ENCODE data around the gene ALDH3B2.
"Not testable (repeated sequence)": the region's sequence is repeated elsewhere in the genome, so short reads cannot be mapped to it uniquely, and the experiment has no call there.

The ALDH3B2 gene

DNA sequence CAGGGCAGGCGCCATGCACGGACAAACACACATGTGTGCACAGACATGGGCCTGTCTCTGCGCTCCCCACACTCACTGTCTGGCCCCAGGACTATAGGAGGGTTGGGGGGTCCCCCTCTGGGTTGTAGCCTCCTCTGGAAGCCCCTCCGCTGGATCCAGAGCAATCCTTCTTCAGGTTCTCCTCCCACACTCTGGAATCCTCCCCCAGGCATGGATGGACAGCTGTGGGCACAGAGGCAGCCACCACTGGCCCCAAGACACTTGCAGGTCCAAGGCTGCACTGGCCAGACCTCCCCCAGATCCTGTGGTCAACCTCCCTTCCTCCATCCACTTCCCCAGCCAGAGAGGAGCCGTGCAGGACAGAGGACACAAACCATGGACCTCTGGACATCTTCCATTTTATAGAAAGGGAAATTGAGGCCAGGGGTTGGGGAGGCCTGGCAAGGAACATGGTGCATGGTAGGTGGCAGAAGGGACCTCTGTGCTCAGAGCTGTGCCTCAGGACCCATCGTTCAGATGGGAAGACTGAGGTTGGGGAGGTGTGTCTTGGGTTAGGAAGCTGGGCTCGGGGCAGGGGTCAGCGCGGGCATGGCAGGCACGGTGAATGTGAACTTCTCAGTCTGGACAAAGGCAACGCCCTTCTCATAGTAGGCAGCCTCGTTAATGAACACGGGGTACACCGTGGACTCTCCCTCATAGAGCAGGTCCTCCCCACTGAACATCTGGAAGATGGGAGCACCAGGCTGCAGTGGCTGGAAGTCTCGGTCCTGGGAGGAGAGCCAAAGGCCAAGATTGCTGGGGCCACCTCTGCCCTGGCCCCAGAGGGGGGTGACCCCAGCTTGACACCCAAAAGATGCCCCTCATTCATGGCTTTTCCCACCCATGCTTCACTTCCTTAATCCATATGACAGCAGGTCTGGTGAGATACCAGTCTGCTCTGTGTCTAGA is 32.0 kb downstream of the ALDH3B2 start:
- DNase-seq (ENCODE audit: low read depth in 2 of 2) = no peak

DNA sequence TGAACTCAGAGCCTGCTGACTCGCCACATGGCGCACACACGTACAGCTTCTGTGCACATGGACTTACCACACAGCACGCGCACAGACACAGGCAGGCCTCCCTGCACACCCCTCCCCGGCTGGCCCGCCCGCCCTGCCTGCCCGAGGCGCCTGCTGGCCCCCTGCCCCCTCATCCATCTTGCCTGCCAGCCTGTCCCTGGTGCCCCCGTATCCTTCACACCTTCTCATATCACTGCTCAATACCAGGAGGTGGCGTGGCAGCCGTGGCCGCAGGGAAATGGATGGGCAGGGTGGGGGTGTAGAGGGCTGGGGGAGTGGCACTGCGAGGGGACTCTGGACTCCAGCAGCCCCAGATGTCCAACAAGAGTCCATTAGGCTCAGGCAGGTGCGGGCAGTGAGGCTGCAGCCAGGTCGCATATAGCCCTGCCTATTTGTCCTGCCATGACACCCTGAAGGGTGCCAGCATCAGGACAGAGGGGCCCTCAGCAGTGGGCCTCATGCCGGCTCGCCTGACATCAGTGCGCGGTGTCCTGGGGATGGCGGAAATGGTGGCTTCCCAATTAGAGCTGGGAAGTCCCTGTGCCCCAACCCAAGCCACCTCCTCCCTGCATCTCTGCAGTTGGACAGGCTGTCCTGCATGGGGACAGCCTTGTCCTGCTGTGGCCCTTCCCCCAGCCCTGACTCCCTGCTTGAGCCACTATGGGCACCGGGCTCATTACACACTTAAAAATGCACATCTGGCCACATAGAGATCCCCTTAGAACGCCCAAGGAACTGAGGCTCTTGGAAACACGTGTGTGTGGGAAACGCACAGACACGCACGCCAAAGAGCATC is 32.9 kb downstream of the ALDH3B2 start:
- no peak for DNase-seq (ENCODE audit: low read depth in 2 of 2)

DNA sequence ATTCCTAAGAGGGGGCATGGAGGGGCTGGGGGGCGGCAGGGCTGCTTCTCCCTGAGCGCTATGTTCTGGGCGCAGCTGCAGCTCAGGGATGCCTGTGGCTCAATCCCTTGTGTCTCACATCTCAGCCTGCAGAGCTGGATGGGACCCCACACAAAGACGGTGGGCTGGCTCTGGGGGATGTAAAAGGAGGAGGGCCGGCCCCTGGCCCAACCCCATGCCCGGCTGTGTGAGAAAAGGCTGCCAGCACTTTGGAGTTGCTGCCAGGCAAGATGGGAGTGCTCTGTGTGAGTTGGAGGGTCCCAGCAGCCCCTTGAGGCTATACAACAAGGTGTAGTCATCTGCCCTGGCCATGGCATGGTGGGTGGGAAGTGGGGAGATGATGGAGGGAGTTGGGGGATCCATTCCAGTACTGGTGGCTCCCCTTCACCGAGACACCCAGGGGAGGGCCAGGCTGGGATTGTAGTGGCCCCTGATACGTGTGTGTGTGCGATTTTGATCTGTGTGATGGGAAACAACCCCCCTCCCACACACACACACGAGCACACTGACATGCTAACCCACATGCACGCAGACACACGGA is 33.6 kb downstream of the ALDH3B2 start:
- no peak for DNase-seq (ENCODE audit: low read depth in 2 of 2)

DNA sequence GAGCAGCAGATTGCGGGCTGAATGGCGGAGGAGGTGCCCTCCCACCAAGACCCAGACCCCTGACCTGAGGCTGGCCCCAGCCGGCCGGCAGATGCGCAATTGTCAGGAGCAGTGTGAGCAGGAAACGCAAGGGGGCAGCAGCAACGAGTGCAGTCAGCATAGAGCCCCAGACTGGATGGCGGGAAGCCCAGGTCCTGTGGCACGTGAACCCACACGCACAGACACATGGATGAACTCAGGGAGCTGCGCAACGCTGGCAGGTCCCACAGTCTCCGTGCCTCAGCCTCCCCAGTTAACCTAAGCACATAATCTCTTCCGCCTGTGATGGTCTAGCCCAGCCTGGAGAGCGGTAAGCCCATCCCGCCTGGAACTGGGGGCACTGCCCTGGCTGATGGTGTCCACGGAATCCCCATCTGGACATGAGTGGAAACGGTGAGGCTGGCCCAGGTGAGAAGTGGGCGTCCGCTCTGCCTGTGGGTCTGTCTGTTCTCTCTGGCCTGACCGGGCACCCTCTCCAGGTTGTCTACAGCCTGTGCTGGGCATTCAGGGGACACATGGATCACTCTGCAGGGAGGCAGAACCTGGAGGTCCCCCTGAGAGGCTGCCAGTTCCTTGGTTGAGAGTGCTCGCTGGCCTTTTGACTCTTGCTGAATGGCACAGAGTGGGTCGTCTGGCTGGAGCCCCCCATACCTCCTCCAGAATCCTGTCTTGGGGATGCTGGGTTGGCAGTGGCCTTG is 34.2 kb downstream of the ALDH3B2 start:
- no peak for DNase-seq (ENCODE audit: low read depth in 2 of 2)

DNA sequence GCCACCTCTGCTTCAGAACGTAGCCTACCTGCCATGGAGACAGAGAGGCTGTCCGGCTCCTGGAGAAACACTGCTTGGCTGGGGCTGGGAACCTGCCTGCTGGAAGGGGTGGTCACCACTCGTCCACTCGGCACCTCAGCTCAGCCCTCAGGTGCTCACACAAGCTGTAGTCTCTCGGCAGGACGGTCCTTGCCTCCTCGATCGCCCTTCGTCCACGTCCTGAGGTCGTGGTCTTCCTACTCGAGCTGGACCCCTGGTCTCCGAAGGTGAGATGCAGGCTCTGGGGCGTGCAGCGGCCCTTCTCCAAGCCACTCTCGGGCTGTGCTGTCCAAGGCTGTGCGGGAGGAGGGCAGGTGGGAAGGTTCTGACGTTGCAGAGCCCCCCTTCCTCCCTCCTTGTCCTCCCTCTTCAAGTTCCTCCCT is 35.0 kb downstream of the ALDH3B2 start, which contains the start of gene TBX10:
Gene TBX10, minus strand, starts transcription at position 326 of the 422 bp plus-strand sequence. Its CDS starts 291 bp downstream, at position 35.
- DNase-seq (ENCODE audit: low read depth in 2 of 2) = no peak

DNA sequence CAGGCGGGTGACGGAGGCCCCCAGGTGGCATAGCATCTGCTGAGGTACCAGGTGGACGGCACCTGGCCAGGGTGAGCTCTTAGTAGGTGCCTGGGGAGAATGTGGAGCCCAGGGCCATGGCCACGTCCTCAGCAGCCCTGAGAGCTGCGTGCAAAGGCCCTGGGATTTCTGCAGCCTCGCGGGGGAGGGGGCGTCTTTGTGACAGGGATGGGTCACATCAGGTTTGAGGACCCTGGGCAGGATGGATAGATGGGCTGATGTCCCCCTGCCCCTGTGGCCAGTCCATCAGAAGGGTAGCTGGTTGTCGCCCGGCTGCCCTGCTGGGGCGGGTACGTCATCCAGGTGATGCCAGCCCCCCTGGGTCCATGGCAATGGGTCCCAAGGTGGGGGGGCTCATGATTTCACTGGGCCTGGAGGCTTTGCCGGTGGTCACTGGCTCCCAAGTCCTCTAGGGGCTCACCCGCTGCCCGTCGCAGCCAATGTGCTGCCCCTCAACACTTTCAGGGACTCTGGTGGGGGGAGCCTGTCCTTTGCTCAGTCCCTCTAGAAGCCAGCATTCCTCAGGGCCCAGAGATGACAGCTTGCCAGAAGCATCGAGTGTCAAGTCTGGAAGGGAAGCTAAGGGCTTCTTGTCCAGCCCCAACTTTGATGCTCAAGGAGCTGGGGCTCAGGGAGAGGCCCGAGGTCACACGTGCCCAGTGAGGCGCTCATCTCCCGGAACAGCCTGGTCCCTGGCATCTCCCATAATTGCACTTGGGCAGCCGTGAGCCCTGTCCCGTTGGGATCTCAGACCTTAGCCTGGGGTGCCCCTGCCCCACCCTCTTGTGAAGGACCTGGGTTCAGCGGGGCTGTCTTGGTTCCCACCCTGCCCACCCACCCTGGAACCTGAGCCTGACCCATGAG is 35.6 kb downstream of the ALDH3B2 start:
- no peak for DNase-seq (ENCODE audit: low read depth in 2 of 2)

DNA sequence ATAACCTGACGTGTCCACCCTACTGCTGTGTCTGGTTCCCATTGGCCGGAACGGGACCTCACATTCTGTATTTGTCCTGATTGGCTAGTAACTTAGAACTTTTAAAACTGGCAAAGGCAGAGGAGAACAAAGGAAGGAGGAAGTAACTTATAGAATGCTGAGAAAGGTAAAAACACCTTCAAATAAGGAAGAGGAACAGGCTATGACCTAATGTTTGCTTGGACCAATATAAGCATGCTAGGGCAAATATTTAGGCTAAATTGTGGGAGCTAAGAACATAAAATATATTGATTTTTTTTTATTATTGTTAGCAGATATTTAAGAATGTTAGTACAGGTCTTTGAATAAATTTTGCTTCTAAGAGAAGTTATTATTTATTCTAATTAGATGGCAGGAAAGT is 37.0 kb downstream of the ALDH3B2 start:
- not testable (repeated sequence) for DNase-seq (ENCODE audit: low read depth in 2 of 2)

DNA sequence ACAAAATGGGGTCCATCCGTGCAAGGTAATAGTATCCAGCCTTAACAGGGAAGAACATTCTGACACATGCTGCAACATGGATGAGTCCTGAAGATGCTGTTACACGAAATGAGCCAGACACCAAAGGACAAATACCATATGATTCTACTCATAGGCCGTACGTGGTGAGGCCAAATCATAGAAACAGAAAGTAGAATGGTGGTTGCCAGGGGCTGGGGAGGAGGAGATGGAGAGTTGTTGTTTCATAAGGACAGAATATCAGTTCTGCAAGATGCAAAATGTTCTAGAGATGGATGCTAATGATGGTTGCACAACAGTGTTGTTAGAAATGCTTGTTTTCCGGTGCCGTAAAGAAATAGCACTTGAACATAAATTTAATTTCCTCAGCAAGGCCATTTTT is 37.5 kb downstream of the ALDH3B2 start:
- no peak for DNase-seq (ENCODE audit: low read depth in 2 of 2)

DNA sequence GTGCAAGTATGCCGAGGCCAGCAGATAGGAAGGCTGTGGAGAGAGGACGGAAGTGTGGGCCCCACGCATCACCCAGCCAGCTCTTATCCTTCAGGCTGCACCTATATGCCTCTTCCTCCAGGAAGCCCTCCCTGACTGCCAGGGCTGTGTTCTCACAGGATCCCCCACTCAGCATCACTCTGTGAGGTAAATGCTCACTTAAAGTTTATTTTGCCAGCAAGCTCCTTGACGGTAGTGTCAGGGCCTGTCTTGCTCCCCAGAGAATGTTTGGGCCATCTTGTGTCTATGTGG is 39.2 kb downstream of the ALDH3B2 start:
- DNase-seq (ENCODE audit: low read depth in 2 of 2) = no peak

DNA sequence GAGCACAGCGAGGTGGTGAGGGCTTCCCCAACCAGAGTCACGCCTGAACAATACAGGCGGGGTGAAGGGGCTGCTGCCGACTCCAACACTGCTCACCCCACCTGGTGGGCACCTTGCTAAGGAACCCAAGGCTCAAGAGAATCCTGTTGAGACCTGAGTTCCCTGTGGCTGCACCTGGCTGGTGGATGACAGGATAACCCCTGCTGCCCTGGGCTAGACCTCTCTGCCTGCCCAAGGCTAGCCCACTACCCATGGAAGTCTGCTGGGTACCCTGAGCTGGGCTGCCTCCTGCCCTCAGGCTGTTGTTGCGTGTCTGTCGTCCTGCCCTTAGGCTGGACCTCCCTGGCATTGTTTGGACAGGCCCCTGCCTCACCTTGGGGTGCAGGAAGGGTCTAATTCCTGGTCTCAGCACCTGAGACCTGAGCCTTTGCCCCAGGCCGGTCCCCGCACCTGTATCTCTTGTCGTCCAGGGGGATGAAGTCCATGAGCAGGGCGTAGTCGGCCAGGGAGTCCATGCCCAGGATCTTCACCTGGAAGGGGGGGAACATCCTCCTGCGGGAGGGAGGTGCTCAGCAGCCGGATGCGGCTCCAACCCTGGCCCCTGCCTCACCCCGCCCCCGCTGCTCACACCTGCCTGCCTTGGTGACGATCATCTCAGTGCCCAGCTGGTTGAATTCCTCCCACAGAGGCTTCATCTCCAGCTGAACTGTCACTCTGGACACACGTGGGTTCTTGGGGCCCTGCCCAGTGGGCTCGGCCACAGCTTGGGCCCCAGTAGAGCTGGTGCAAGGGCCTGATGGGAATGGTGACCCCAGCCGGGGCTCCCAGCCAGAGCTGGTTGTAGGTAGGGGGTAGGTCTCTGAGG is 39.8 kb downstream of the ALDH3B2 start:
- DNase-seq (ENCODE audit: low read depth in 2 of 2) = no peak

DNA sequence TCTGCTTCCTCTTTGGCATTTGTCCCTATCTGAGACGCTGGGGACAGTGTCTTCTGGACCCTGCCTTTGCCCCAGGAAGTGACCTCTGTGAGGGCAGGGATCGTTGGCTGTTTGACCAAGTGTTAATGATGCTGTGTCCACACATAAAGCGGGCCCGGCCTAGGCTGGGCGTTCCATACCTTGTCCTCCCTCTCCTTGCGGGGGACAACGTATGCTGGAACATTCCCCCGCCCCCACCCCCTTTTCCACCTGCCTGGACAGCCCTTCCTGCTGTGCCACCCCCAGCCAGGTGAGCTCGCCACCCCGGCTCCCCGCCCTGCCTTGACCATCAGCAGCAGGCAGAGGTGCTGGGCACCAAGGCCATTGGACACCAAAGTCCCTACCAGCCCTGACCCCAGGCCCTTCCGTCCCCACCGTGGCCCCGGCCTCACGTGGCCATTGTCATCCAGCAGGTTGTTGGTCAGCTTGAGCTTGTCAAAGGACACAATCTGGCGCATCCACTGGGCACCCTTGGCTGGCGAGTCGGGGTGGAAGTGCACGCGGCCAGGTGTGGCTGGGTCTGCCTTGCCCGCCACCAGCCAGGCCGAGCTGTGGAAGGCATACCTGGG is 40.6 kb downstream of the ALDH3B2 start:
- no peak for DNase-seq (ENCODE audit: low read depth in 2 of 2)

DNA sequence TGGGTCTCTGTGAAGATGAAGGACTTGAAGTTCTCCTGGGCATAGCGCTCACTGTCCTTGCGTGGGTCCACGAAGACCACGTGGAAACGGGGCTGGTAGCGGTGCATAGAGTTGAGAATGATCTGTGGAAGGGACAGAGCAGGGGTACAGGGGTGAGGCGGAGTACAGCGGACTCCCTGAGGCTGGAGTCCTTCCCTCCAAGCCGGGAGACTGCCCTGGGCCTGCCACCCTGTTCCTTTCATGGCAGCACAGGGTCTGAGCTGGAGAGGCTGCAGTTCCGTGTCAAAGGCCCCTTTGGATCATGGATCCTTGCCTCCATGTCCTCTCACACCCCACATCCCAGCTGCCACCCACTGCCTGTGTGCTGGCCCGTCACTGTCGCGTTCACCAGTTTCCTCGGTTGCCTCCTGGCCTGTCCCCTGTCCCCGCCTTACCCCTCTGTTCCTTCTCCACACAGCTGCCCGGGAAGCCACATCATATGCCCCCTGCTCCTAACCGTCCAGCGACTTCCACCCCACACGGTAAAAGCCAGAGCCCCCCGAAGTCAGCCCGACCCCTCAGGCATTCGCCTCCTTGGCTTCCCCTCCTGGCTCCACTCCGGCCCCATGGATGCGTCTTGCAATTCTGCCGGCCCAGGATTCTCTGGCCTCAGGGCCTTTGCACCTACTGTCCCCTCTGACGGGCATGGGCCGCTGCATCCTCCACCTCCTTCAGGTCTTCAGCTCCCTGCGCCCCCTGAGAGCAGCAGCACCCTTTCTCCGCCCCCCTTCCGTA is 41.3 kb downstream of the ALDH3B2 start:
- no peak for DNase-seq (ENCODE audit: low read depth in 2 of 2)

DNA sequence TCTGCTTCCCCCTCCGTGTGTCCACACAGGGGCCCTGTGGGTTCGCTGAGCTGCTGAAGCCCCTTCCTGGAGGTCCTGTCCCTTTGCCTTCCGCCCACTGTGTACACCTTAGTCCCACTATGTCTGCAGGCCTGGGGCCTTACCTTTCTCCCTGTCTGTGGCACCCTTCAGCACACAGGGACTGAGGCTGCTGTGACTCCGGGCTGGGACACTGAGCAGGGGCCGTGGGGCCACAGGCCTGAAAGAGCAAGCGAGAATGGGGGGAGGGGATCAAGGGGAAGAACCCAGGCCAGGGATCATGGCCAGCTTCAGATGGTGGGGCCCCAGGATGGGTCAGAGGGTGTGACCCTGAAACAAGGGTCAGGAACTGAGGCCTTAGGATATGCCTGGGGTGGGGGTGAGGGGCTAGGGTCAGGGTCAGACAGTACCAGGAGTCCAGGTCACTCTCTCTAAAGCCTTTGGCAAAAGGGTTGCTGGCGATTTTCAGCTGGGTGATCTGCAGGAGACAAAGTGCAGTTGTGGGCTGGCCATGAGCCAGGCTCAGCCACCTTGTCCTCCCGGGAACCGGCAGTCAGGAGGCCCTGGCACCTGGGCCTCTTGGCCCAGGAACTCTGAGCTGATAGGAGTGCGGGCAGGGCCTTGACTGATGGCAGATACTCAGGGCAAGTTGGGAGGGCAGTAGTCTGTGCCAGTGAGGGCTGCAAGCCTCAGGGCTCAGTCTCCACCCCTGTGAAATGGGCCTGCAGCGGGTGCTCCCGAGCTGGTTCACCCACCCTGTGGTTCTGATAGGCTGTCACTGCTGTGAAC is 42.0 kb downstream of the ALDH3B2 start:
- DNase-seq (ENCODE audit: low read depth in 2 of 2) = no peak

DNA sequence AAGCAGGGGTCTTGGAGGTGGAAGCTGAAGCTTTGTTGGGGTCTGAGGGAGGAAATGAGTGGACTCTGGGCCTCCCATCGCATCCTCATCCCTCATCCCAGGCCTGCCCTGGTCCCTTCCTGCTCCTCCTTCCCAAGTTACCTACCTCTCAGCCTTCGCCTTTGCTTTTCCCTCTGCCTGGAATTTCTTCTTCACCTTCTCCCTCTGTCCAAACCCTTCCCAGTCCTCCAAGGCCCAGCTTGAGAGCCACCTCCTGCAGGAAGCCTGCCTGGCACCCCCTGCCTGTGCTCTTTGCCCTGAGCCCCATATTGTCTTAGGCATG is 42.6 kb downstream of the ALDH3B2 start:
- DNase-seq (ENCODE audit: low read depth in 2 of 2) = no peak

DNA sequence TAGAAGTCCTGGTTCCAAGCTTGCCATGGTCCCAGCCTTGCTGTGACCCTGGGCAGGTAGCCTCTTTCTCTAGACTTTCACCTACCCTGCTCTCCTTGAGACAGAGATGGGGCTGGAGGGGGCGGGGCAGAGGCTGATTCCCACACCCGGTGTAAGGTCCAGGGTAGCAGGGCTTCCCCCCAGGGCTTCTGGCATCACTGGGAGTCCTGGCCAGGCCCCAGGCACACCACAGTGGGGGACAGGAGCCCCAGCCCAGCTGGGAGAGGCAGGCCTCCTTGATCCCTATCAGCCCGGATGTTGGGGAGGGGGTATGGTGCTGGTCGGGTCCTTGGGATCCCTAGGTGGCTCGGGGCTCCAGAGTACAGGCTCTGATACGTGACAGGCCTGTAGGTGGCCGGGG is 43.0 kb downstream of the ALDH3B2 start:
- DNase-seq (ENCODE audit: low read depth in 2 of 2) = no peak

DNA sequence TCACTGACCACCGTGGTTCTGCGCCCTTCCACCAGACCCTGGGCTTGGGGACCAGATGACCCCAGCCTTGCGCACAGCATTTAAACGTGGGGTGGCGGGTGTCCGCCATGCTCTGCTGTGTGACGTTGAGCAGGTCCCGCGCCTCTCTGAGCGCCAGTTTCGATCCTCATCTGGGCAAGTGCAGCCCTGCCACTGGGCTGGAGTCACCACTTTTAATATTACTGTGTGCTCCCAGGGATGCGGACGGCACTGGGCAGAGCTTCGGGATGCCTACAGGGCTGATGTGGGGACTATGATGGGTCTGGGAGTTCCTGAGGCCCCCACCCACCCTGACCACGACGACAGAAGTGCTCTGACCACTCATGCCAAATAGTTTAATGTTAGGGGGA is 43.5 kb downstream of the ALDH3B2 start:
- DNase-seq (ENCODE audit: low read depth in 2 of 2) = no peak

DNA sequence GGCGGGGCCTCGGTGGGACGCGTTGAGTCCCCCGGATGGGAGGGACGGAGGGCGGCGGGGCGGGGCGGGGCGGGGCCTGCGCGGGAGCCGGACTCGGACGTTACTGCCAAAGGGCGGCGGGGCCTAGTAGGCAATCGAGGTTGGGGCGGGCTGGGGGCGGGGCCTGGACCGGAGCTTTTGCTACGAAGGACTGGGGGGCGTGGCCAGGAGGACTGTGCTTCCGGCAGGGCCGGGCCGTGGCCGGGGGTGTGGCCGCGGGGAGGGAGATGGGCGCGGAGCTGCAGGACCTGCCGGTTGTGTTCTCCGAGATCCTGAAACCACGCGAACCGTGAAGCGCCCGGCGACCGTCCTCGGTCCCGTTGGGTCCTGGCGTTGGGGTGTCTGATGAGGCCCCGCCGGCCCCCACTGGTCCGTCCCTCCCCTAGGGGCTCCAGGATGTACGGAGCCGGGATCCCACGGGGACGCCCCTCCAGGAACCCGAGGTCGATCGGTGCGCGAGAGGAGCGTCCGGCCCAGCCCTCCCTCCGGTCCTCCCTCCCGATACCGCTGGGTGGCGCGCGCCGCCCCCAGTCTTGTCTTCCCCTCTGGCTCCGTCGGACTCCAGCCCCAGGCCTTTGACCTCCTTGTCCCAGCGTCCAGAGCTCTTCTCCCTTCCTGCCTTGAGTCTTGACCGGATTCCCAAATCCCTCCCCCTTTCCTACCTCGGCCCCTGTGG is 44.0 kb downstream of the ALDH3B2 start:
- peak; percentile 88 to 91 for DNase-seq (ENCODE audit: low read depth in 2 of 2)
